Measurements from ENCODE around the gene ZBTB20. TPM values are rescaled to one million over a fixed set of nuclear protein-coding genes. Genes with fewer than 3 reads are reported as not detected.

ZBTB20 gene
- total and polyA plus RNA-seq, 4 donors: 0.88 to 83.2 (median 20.4) TPM

GRCh38 chr3:114361391-114361790 lies 785.7 kb downstream of the ZBTB20 start:
- peaks cover 0 to 4% (median 1%) of the 10 kb centered on the region in 4 donors for H3K4me1 ChIP-seq (ENCODE audit: control insufficient read depth in 4 of 4, insufficient read depth in 4 of 4, low read length in 3 of 4)
- H3K27me3 ChIP-seq (ENCODE audit: control insufficient read depth in 4 of 4, insufficient read depth in 4 of 4, low read length in 3 of 4): no peaks in the 10 kb centered on the region
- TF ChIP-seq YY1 (IDR thresholded peaks at IDR 0.05) (no peak), NR2F2 (IDR thresholded peaks at IDR 0.05) (no peak), ZBTB33 (IDR thresholded peaks at IDR 0.05) (no peak), EGR1 (IDR thresholded peaks at IDR 0.05; ENCODE audit: low read depth in 2 of 2) (no peak), JUND (IDR thresholded peaks at IDR 0.05) (no peak), HNF4A (conservative IDR thresholded peaks at IDR 0.05) (no peak), REST (IDR thresholded peaks at IDR 0.05) (no peak), RXRA (IDR thresholded peaks at IDR 0.05) (no peak), FOXA1 (IDR thresholded peaks at IDR 0.05) (no peak), CTCF (IDR thresholded peaks at IDR 0.05; ENCODE audit: low read depth, low read length, missing input control) (no peak), HNF4G (IDR thresholded peaks at IDR 0.05) (no peak), MAX (IDR thresholded peaks at IDR 0.05) (no peak), SP1 (IDR thresholded peaks at IDR 0.05) (no peak), FOXA2 (IDR thresholded peaks at IDR 0.05) (no peak), GABPA (IDR thresholded peaks at IDR 0.05 in 1 of 2, conservative IDR thresholded peaks at IDR 0.05 in 1 of 2) (no peak), RAD21 (IDR thresholded peaks at IDR 0.05) (no peak)
- no peak for DNase-seq (ENCODE audit: low spot score)
- no peak overlapping the region for H3K27ac ChIP-seq (ENCODE audit: low read depth in 1 of 2, low read length in 2 of 2)
- no peak overlapping the region for H3K9ac ChIP-seq (ENCODE audit: low read depth in 1 of 2, low read length in 2 of 2)
- H3K4me3 ChIP-seq (ENCODE audit: low read depth in 1 of 3, low read length in 3 of 3): no peak overlapping the region
- H3K36me3 ChIP-seq (ENCODE audit: control insufficient read depth in 4 of 4, insufficient read depth in 3 of 4, low read depth in 1 of 4, low read length in 3 of 4): peaks cover 0 to 13% (median 0%) of the 10 kb centered on the region in 4 donors
- no peaks in the 10 kb centered on the region for H3K9me3 ChIP-seq (ENCODE audit: control insufficient read depth in 4 of 4, low read length in 3 of 4)

- TF ChIP-seq MAX (IDR thresholded peaks at IDR 0.05): no peak
- no peak for TF ChIP-seq FOXA1 (IDR thresholded peaks at IDR 0.05)
- no peak for TF ChIP-seq HNF4G (IDR thresholded peaks at IDR 0.05)
- no peak for TF ChIP-seq EGR1 (IDR thresholded peaks at IDR 0.05; ENCODE audit: low read depth in 2 of 2)
- TF ChIP-seq TAF1 (conservative IDR thresholded peaks at IDR 0.05): no peak
- TF ChIP-seq YY1 (IDR thresholded peaks at IDR 0.05): no peak
- no peak for TF ChIP-seq JUND (IDR thresholded peaks at IDR 0.05)
- TF ChIP-seq GABPA (IDR thresholded peaks at IDR 0.05 in 1 of 2, conservative IDR thresholded peaks at IDR 0.05 in 1 of 2): no peak
- no peak for TF ChIP-seq ATF3 (IDR thresholded peaks at IDR 0.05)
- TF ChIP-seq RAD21 (IDR thresholded peaks at IDR 0.05): no peak
- TF ChIP-seq FOXA2 (IDR thresholded peaks at IDR 0.05): no peak
- Histone ChIP-seq H3K4me3 (ENCODE audit: low read depth in 1 of 3, low read length in 3 of 3) (no peak overlapping the region), H3K9me3 (ENCODE audit: control insufficient read depth in 4 of 4, low read length in 3 of 4) (peaks cover 0 to 2% (median 0%) of the 10 kb centered on the region in 4 donors), H3K9ac (ENCODE audit: low read depth in 1 of 2, low read length in 2 of 2) (no peak overlapping the region), H3K27ac (ENCODE audit: low read depth in 1 of 2, low read length in 2 of 2) (no peak overlapping the region), H3K27me3 (ENCODE audit: control insufficient read depth in 4 of 4, insufficient read depth in 4 of 4, low read length in 3 of 4) (no peaks in the 10 kb centered on the region), H3K4me1 (ENCODE audit: control insufficient read depth in 4 of 4, insufficient read depth in 4 of 4, low read length in 3 of 4) (no peaks in the 10 kb centered on the region), H3K36me3 (ENCODE audit: control insufficient read depth in 4 of 4, insufficient read depth in 3 of 4, low read depth in 1 of 4, low read length in 3 of 4) (peaks cover 4 to 14% (median 5%) of the 10 kb centered on the region in 4 donors)
- no peak for DNase-seq (ENCODE audit: low spot score)
- WGBS: 86% methylated on average over 1 of the region's 1 CpG
Measured at GRCh38 chr3:114356525-114356924, 790.6 kb downstream of the ZBTB20 start.

Data from liver (tissue), 9 donors.